BJ (cell line): ENCODE measurements around the gene ZCCHC24. TPM values are rescaled to one million over a fixed set of nuclear protein-coding genes. Genes with fewer than 3 reads are reported as not detected.

Experiments used
- CTCF ChIA-PET: fragments of 350-600 bp; formaldehyde crosslinking; extraction: SDS; loops from one replicate; lab custom pipeline; 2021; ENCODE audit warnings: antibody characterized with exemption, inconsistent platforms; lab: Yijun Ruan, JAX
- POLR2A ChIA-PET: fragments of 300-600 bp; sonication (Branson Sonifier 250); formaldehyde crosslinking; extraction: SDS; loops from one replicate; lab custom pipeline; 2021; ENCODE audit warnings: antibody characterized with exemption; lab: Charles Lee
- DNase-seq: peaks from one replicate; pipeline ENCODE4 v3.0.0-alpha.2; 2011; ENCODE audit warnings: low read depth
- H3K27me3 ChIP-seq: 2 replicates; pipeline ENCODE4 v1.6.0; 2011; ENCODE audit warnings: low read length; ENCODE audit not compliant: control insufficient read depth, insufficient read depth
- H3K36me3 ChIP-seq: 2 replicates; pipeline ENCODE4 v1.5.1; 2011; ENCODE audit warnings: low read length; ENCODE audit not compliant: control insufficient read depth, insufficient read depth
- H3K4me3 ChIP-seq: 2 replicates; pipeline ENCODE4 v1.5.1; 2011; ENCODE audit warnings: low read depth, mild to moderate bottlenecking, control low read depth, low read length
- CTCF ChIP-seq: IDR thresholded peaks from 2 replicates; pipeline ENCODE4 v1.5.1; 2011; ENCODE audit warnings: low read depth, mild to moderate bottlenecking, control low read depth, inconsistent platforms, low read length, moderate library complexity; ENCODE audit not compliant: insufficient read depth
- polyA minus RNA-seq: library from RNA; depleted of rRNA, polyadenylated mRNA; stranded (reverse); fragments of >200 nt; gene quantifications from 2 replicates; pipeline ENCODE4 v1.2.3, GENCODE V29; 2011; rRNA and poly(A)+ RNA removed
- polyA plus RNA-seq: library from polyadenylated mRNA; depleted of rRNA; stranded (reverse); fragments of >200 nt; gene quantifications from 2 replicates; pipeline ENCODE4 v1.2.3, GENCODE V29; 2011; rRNA removed

ZCCHC24 gene
- polyA plus RNA-seq (34.2 and 49.1 TPM in 2 replicates), polyA minus RNA-seq (42.2 and 56.1 TPM in 2 replicates)

GRCh38 chr10:79445161-79445976 lies at the start of gene ZCCHC24:
ZCCHC24 (minus strand) TSS chr10:79445624; CDS start chr10:79445440, 184 bp downstream.
- ChIA-PET POLR2A (interaction anchor here (0.7 kb wide), 1 partner anchor 9 kb away, joined by 3 read pairs; no protein-coding TSS in a partner anchor), CTCF (interaction anchor here (0.8 to 3.5 kb wide), 8 partner anchors 11 to 71 kb away, joined by 3 to 22 read pairs (median 3); no protein-coding TSS in a partner anchor)
- no peaks in the 10 kb centered on the region for H3K27me3 ChIP-seq
- no peak for TF ChIP-seq CTCF
- peaks cover 4% of the 10 kb centered on the region; the same call in 1 of the 2 replicates for H3K36me3 ChIP-seq
- H3K4me3 ChIP-seq, result peak within 1 kb of the TSS; percentile 70
- peak; percentile 94 for DNase-seq

GRCh38 chr10:79493806-79494205 lies 48.4 kb upstream of the ZCCHC24 start:
- no peak for DNase-seq
- ChIA-PET POLR2A (no interaction called here), CTCF (no interaction called here)
- peaks cover 8% of the 10 kb centered on the region for H3K27me3 ChIP-seq
- H3K4me3 ChIP-seq, result no peak overlapping the region
- no peaks in the 10 kb centered on the region for H3K36me3 ChIP-seq
- TF ChIP-seq CTCF, result no peak

- Histone ChIP-seq H3K4me3 (no peak overlapping the region), H3K27me3 (peaks cover 5% of the 10 kb centered on the region), H3K36me3 (no peaks in the 10 kb centered on the region)
- TF ChIP-seq CTCF, result no peak
- CTCF ChIA-PET, result interaction anchor here (0.8 to 1.0 kb wide), 2 partner anchors 10 to 119 kb away, joined by 3 to 4 read pairs; no protein-coding TSS in a partner anchor
- POLR2A ChIA-PET, result no interaction called here
- DNase-seq, result no peak
These were observed 47.4 kb upstream of the ZCCHC24 start for GRCh38 chr10:79492839-79493238.

- POLR2A ChIA-PET, result no interaction called here
- H3K4me3 ChIP-seq, result no peak overlapping the region
- no peak for TF ChIP-seq CTCF
- H3K36me3 ChIP-seq, result no peaks in the 10 kb centered on the region
- peaks cover 5% of the 10 kb centered on the region for H3K27me3 ChIP-seq
- CTCF ChIA-PET, result interaction anchor here (0.8 to 1.0 kb wide), 2 partner anchors 11 to 119 kb away, joined by 3 to 4 read pairs; no protein-coding TSS in a partner anchor
- no peak for DNase-seq
These were observed 46.8 kb upstream of the ZCCHC24 start for GRCh38 chr10:79492256-79492655.

GRCh38 chr10:79491143-79491835 lies 45.9 kb upstream of the ZCCHC24 start:
- Histone ChIP-seq H3K27me3 (peaks cover 2% of the 10 kb centered on the region), H3K36me3 (no peaks in the 10 kb centered on the region), H3K4me3 (no peak overlapping the region)
- POLR2A ChIA-PET, result no interaction called here
- CTCF ChIA-PET, result interaction anchor here (1.1 to 6.6 kb wide), 3 partner anchors 15 to 47 kb away, joined by 3 to 28 read pairs (median 3); no protein-coding TSS in a partner anchor
- no peak for DNase-seq
- TF ChIP-seq CTCF, result no peak
